HG02759 (cell line): ENCODE measurements around the gene SOCS7.

Source experiments
- ATAC-seq: cut with Tn5 transposase; IDR thresholded peaks from one replicate; pipeline ENCODE4 v1.9.1; 2021; ENCODE audit warnings: mild to moderate bottlenecking, moderate library complexity; ENCODE audit not compliant: unreplicated experiment

The SOCS7 gene

GRCh38 chr17:38419508-38419981 lies 67.9 kb downstream of the SOCS7 start:
- ATAC-seq = no peak

DNA sequence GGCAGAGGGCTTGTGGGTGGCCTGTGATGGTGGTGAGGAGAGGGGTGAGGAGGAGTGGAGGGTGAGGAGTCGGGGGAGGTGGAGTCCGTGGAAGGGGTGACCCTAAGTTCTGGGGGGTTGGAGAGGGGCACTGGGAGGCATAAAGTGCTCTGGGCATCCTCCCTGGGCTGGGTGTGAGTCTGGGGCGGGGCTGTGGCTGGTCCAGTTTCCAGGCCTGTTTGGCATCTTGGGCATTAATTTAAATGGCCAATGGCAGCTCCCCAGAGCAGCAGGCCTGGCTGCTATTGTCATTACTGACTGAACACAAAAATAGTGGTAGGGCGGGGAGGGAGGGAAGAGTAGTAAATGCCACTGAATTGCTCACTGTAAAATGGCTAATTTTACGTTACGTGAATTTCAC lies 68.9 kb downstream of the SOCS7 start:
- ATAC-seq = no peak

DNA sequence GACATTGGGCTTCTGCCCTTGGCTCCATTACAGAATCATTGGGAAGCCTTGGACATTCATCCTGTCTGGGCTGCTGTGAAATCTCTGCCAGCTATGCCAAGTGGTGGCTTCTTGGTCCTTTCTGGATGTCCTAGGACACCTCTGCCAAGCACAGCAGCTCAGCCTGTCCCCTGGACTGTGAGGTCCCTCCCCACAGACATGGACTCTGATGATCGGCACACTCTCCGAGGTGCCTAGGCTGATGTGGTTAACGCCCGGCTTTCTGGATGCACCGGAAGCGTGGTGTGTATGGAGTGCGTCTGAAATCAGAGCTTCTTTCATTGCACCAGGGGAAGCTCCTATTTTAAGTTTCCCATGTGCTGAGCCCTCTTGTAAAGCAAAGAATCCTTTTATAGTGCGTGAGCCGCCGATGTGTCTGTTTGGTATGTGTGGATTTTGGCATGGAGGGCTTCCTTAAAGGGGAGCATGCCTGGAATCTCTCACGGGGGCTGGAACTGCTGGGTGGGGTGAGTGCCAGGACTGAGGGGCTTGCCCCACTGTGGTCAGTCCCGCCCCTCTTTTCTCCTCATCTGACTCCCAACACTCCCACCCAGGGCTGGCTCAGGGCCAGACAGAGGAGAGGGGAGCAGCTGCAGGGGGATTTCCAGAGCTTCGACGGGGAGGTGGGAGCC lies 69.7 kb downstream of the SOCS7 start:
- no peak for ATAC-seq

DNA sequence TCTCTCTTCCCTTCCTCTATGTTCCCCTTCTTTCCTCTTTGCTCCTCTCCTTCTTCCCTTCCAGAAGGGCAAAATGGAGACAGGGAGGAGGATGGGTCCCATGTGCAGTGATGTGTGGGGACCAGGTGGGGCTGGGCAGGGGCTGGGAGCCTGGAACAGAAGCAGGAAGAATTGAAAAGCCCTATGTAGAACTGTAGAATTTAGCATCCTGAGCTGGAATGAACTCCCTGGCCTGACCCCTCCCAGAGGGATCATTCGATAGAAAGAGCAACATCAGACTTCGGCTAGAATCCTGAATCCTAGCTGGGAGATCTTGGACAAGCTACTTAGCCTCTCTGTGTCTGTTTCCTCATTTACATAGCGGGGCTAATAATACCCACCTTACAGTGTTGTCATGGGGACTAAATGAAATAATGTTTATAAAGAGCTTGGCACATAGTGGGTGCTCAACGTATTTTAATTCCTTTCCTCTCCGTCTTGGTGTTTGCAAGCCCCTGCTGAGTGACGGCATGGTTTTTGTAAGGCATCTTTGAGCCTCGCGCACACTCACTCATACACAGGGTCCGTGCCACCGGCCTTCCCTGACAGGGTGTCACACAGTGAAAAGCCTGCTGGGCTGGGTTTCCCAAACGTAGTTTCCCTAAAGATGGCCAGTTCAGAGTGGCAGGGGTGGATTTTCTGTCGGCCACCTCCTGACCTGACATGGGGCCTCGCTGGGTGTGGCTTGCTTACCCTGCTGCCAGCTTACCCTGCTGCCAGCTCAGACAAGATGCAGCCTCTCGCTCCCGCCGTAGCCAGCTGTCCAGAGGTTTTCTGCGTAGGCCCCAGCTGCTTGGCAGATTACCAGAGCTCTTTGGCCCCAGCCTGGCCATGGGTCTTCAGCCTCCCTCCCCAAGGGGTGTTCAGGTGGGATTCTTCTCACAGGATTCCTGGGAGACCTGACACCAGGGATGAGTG lies 70.5 kb downstream of the SOCS7 start:
- ATAC-seq = no peak

- ATAC-seq = no peak
These were observed 72.8 kb downstream of the SOCS7 start for GRCh38 chr17:38424297-38424972.

GRCh38 chr17:38425031-38425430 lies 73.4 kb downstream of the SOCS7 start:
- no peak for ATAC-seq

GRCh38 chr17:38425744-38426143 lies 74.1 kb downstream of the SOCS7 start:
- no peak for ATAC-seq

- no peak for ATAC-seq
These were observed 74.8 kb downstream of the SOCS7 start for GRCh38 chr17:38426441-38426840.

DNA sequence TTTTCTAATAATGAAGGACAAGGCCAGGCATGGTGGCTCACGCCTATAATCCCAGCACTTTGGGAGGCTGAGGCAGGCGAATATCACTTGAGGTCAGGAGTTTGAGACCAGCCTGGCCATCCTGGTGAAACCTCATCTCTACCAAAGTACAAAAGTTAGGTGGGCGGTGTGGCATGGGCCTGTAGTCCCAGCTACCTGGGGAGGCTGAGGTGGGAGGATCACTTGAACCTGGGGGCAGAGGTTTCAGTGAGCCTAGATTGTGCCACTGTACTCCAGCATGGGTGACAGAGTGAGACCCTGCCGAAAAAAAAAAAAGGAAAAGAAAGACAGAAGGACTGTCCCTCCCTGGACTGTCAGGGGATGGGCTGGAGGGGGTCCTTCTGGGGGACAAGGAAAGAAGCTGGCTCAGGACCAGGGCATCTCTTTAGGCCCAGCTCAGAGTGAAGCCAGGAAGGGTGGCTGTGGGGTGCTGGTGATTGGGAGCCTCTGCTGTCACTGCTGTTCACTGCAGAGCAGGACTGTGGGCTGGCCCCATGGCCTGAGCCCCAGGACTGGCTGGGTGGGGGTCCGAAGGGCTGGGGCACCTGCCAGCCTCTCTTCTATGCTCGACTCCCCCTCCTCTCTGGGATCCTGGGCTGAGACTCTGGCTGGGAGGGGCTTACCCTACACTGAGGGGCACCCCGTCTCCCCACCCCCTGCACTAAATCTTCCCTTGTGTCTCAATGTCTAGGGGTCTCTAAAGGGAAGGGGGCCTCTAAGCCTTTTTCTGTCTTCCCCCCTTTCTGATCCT lies 75.7 kb downstream of the SOCS7 start:
- ATAC-seq = no peak

DNA sequence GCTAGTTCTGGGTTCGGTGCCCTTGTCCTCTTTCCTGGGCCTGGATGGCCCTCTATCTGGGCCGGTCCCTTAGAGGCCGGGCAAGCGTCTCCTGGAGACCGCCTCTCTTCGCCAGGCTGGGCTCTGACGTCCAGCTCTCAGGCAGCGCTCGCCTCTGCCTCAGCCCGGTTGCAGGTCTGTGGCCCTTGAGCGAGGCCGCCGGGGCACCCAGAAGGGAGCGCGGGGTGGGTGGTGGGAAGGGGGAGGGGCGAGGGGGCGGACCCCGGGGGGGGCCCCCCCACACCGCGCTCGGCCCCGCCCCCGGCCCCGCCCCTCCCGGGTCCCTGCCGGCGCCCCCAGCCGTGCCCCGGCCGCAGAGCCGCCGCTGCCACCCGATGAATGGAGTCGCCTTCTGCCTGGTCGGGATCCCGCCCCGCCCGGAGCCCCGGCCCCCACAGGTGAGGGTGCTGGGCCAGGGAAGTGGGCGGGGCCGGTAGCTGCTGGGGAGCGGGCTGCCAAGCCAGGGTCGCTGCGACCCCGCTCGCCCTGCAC lies 76.5 kb downstream of the SOCS7 start, which contains the start of gene ARHGAP23:
ARHGAP23 (plus strand) TSS at position 353 of the 531 bp plus-strand sequence; CDS start at position 375, 22 bp downstream.
- ATAC-seq = no peak

- ATAC-seq = no peak
These were observed 77.2 kb downstream of the SOCS7 start for GRCh38 chr17:38428643-38429371.

DNA sequence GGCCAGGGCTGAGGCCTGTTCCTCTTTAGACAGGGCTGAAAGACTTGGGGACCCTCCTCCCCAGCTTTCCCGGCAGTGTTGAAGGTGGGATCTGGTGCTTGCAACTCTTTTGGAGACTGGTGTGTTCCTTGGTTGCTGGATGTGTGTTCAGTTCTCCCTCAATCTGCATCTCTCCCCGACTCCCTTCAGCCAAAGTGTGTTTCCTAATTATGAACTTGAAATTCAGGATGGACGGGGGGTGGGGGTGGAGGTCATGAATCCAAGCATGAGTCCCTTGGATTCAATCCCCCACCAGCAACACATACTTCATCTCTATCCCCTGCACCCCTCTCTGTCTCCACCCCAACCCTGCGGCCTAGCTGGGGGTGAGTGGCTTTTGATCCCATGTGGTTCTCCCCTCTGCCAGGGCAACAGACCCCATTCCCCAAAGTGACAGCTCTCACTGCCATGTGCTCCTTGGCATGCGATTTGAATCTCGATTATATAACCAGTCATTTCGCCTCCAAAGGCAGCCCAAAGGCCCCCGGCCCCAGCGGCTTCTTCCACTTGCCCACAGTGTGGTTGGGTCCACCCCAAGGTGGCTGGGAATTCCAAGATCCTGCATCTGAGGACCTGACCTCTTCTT lies 77.9 kb downstream of the SOCS7 start:
- no peak for ATAC-seq

DNA sequence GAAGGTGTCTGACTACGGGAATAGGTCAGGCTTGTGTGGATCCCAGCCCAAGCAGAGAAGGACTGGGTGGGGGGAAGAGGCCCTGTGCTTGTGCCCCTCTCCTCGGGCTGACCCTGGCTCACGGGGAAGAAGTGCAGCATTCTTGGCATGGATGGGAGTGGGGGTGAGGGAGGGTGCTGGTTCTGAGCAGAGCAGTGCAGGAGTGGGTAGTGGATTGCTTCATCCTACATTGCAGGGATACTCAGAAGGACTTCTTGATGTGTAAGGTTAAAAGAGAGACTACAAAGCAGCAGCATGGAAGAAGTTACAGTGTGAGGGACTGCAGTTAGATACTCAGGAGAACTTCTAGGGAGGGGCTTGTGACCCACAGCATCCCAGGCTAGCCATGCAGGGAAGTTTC lies 78.7 kb downstream of the SOCS7 start:
- no peak for ATAC-seq

DNA sequence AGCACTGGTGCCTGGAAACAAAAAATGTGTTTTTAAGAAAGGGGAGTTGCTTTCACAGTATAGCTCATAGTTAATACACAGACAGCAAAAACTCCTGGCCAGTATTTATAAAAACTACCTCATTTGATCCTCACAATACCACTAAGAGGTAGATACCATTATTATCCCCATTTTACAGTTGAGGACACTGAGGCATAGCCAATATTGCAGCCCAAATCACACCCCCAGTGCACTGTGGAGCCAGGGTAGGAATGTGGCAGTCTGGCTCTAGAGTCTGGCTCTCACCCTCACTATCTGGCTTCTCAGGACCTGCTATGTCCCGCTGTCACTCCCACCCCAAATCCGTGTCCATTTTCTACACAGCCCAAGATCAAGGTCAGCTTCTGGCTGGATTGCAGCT lies 79.2 kb downstream of the SOCS7 start:
- ATAC-seq = no peak

DNA sequence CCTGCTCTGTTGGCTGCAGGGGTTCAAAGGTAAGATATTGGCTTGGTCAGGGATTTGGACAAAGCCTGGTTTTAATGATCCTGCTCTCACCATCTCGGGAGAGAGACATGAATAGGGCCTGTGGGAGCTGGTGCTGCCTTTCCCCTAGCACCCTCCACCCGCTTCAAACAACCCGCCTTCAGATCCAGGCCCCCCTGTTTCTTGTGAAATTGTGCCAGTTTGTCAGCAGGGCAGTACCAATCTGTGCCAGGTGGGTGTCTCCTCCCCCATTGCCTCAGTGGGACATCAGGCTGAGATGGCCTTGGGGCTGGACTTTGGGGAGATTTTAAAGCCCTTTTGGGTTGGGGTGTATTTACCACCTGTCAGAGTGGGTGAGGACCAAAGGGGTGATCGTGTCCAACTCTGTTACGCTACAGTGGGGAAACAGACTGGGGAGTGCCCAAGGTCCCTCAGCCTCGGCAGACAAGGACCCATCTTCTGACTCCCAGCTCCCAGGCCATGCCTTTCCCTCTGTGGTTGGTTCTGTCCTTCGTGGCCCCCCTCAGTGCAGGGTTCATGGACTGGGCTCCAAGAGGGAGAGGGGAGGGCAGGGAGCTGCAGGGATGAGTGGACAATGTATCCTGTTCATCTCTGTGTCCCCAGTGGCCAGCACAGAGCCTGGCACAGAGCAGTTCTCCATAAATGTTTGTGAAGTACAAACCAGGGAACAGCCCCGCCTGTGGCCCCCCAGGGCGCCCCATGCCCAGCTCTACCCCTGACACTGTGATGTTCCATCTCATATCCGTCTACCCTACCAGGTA lies 79.9 kb downstream of the SOCS7 start:
- no peak for ATAC-seq

DNA sequence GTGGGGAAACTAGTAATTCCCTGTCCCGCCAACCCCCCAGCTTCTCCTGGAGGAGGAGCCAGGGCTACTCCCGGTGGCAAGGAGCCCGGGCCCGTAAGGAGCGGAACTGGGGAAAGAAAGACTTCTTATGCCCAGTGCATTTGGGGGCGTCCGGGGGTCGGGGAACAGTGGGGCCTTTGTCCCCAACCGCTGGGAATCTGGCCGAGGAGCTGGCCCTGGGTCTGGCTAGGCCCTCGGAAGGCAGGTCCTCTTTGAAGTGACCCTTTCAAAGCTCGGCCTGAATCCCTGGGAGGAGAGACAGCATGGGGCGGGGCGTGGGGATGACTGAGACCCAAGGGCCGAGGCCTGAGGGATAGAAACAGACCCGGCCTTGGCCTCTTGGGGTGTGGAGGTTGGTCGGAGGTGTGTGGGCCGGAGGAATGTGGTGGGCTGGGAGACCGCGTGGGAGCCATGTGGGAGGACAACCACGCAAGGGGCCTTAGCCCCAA lies 82.6 kb downstream of the SOCS7 start:
- no peak for ATAC-seq

- ATAC-seq = no peak
These were observed 84.2 kb downstream of the SOCS7 start for GRCh38 chr17:38435795-38436194.

GRCh38 chr17:38436386-38436785 lies 84.7 kb downstream of the SOCS7 start:
- ATAC-seq = no peak
